22Rv1 (cell line): ENCODE measurements around the gene CLIC4.

Experiments
- H3K27ac ChIP-seq: fragments of 450-650 bp; 2 replicates; pipeline ENCODE4 v1.5.1; 2017
- CTCF ChIP-seq: fragments of 450-650 bp; IDR thresholded peaks from 2 replicates; pipeline ENCODE4 v1.5.1; 2017; ENCODE audit warnings: mild to moderate bottlenecking
- ZFX ChIP-seq: fragments of 450-650 bp; IDR thresholded peaks from 2 replicates; pipeline ENCODE4 v1.6.1; 2017; ENCODE audit warnings: antibody characterized with exemption, borderline replicate concordance

Gene CLIC4

GRCh38 chr1:24735156-24735508 is 10.1 kb upstream of the CLIC4 start:
- no peak for TF ChIP-seq ZFX
- no peak for TF ChIP-seq CTCF
- H3K27ac ChIP-seq = no peak overlapping the region

GRCh38 chr1:24735509-24736375 is 9.5 kb upstream of the CLIC4 start:
- TF ChIP-seq ZFX (no peak), CTCF (no peak)
- no peak overlapping the region for H3K27ac ChIP-seq

- no peak for TF ChIP-seq CTCF
- TF ChIP-seq ZFX = no peak
- no peak overlapping the region for H3K27ac ChIP-seq
Observed at GRCh38 chr1:24737368-24738117, 7.7 kb upstream of the CLIC4 start.

GRCh38 chr1:24739241-24739640 is 6.0 kb upstream of the CLIC4 start:
- no peak overlapping the region for H3K27ac ChIP-seq
- TF ChIP-seq ZFX = no peak
- no peak for TF ChIP-seq CTCF

- H3K27ac ChIP-seq = no peak overlapping the region
- TF ChIP-seq CTCF = no peak
- no peak for TF ChIP-seq ZFX
Observed at GRCh38 chr1:24742090-24742938, 2.9 kb upstream of the CLIC4 start.

- TF ChIP-seq ZFX (no peak), CTCF (no peak)
- H3K27ac ChIP-seq = no peak overlapping the region
Observed at GRCh38 chr1:24743404-24744211, 1.6 kb upstream of the CLIC4 start.
